Stimulated activated CD4-positive, alpha-beta T cell treated with anti-CD3 and anti-CD28 coated beads, Interleukin-1b, Interleukin-23, amount 100 ng/mL, for 4 hours (primary cell): ENCODE results near the gene ADTRP.
A peak's percentile ranks its signal among the peaks of the same experiment; 100 is the strongest.

ENCODE experiments used
- DNase-seq, 2 donors: peaks; one replicate each; pipeline ENCODE4 v3.0.0-alpha.2; 2020; ENCODE audit warnings: low read depth in 2 of 2

Gene ADTRP

GRCh38 chr6:11755725-11756124 is 22.9 kb downstream of the ADTRP start:
- no peak for DNase-seq

GRCh38 chr6:11754625-11755271 is 23.9 kb downstream of the ADTRP start:
- DNase-seq = no peak

GRCh38 chr6:11753798-11754197 is 24.8 kb downstream of the ADTRP start:
- DNase-seq = no peak

GRCh38 chr6:11752360-11752759 is 26.2 kb downstream of the ADTRP start:
- DNase-seq = no peak

- DNase-seq = no peak
Measured at GRCh38 chr6:11750682-11751081, 27.9 kb downstream of the ADTRP start.

- no peak for DNase-seq
Measured at GRCh38 chr6:11748591-11749210, 29.9 kb downstream of the ADTRP start.

GRCh38 chr6:11747021-11747420 is 31.6 kb downstream of the ADTRP start:
- DNase-seq = no peak

- DNase-seq = no peak
Measured at GRCh38 chr6:11744753-11745152, 33.9 kb downstream of the ADTRP start.

GRCh38 chr6:11744101-11744500 is 34.5 kb downstream of the ADTRP start:
- no peak for DNase-seq

GRCh38 chr6:11740875-11741274 is 37.7 kb downstream of the ADTRP start:
- DNase-seq = no peak

GRCh38 chr6:11738661-11739375 is 39.8 kb downstream of the ADTRP start:
- no peak for DNase-seq

- DNase-seq = no peak
Measured at GRCh38 chr6:11738234-11738633, 40.4 kb downstream of the ADTRP start.

- no peak for DNase-seq
Measured at GRCh38 chr6:11736601-11737000, 42.0 kb downstream of the ADTRP start.

GRCh38 chr6:11734861-11735613 is 43.6 kb downstream of the ADTRP start:
- DNase-seq = no peak

- no peak for DNase-seq
Measured at GRCh38 chr6:11732036-11732631, 46.5 kb downstream of the ADTRP start.

- no peak for DNase-seq
Measured at GRCh38 chr6:11731423-11731822, 47.2 kb downstream of the ADTRP start.

GRCh38 chr6:11730641-11731040 is 48.0 kb downstream of the ADTRP start:
- DNase-seq = no peak

GRCh38 chr6:11729076-11729475 is 49.5 kb downstream of the ADTRP start:
- DNase-seq = peak in 1 of 2 donors; percentile 18

- peak in 1 of 2 donors; percentile 28 for DNase-seq
Measured at GRCh38 chr6:11727998-11728961, 50.3 kb downstream of the ADTRP start.

- no peak for DNase-seq
Measured at GRCh38 chr6:11727346-11727997, 51.1 kb downstream of the ADTRP start.
